Activated CD8-positive, alpha-beta T cell treated with anti-CD3 and anti-CD28 coated beads for 36 hours (primary cell): ENCODE measurements around the gene NAP1L1. TPM values are rescaled to one million over a fixed set of nuclear protein-coding genes. Genes with fewer than 3 reads are reported as not detected.
A peak's percentile ranks its signal among the peaks of the same experiment; 100 is the strongest.

Experiments used
- ATAC-seq: fragments of 200-7000 bp; cut with Tn5 transposase; one replicate; pipeline ENCODE4 v1.10.0; 2021; ENCODE audit warnings: mild to moderate bottlenecking, moderate library complexity
- CTCF ChIA-PET: fragments of 350-600 bp; sonication (Branson Sonifier 250); formaldehyde crosslinking; loops from one replicate; lab custom pipeline; 2021; ENCODE audit warnings: antibody characterized with exemption; lab: Charles Lee
- POLR2A ChIA-PET: fragments of 350-600 bp; sonication (Branson Sonifier 250); formaldehyde crosslinking; loops from one replicate; lab custom pipeline; 2021; ENCODE audit warnings: antibody characterized with exemption; lab: Charles Lee
- DNase-seq: peaks from one replicate; pipeline ENCODE4 v3.0.0-alpha.2; 2020
- H3K27ac Mint-ChIP-seq: one replicate; pipeline ENCODE4 v1.8.0; 2021; ENCODE audit warnings: mild to moderate bottlenecking, mixed read lengths
- H3K27me3 Mint-ChIP-seq: one replicate; pipeline ENCODE4 v1.8.0; 2021; ENCODE audit warnings: mixed read lengths
- H3K36me3 Mint-ChIP-seq: one replicate; pipeline ENCODE4 v1.8.0; 2021; ENCODE audit warnings: low read depth, mixed read lengths
- H3K4me1 Mint-ChIP-seq: one replicate; pipeline ENCODE4 v1.8.0; 2021; ENCODE audit warnings: low read depth, mixed read lengths
- H3K4me3 Mint-ChIP-seq: one replicate; pipeline ENCODE4 v1.8.0; 2021; ENCODE audit warnings: mild to moderate bottlenecking, moderate library complexity, mixed read lengths
- H3K9me3 Mint-ChIP-seq: one replicate; pipeline ENCODE4 v1.8.0; 2021; ENCODE audit warnings: mixed read lengths
- intact Hi-C: fragments of 100-400 bp; cut with micrococcal nuclease; formaldehyde crosslinking; loops from one replicate; pipeline ENCODE4 v1.10.0; 2022
- total RNA-seq, 2 experiments: library from RNA; stranded (reverse); gene quantifications; one replicate each; pipeline ENCODE4 v1.2.3, GENCODE V29; 2021
- TF ChIP-seq, protein P1 (sequence below): fragments of 200-600 bp; IDR thresholded peaks from one replicate; pipeline ENCODE4 v1.8.0; 2022; ENCODE audit warnings: antibody characterized with exemption, mild to moderate bottlenecking

Gene NAP1L1
- total RNA-seq, 2 experiments from 2014 or later = 1,090 to 1,104 TPM

- Mint-ChIP-seq H3K4me1 (peaks cover 45% of the 10 kb centered on the region), H3K36me3 (peaks cover 55% of the 10 kb centered on the region), H3K27ac (peak overlapping the region; percentile 98), H3K4me3 (peak overlapping the region; percentile 97), H3K9me3 (no peaks in the 10 kb centered on the region), H3K27me3 (no peaks in the 10 kb centered on the region)
- ChIA-PET POLR2A (interaction anchor here (1.3 to 6.0 kb wide), 8 partner anchors 9 to 118 kb away, joined by 4 to 75 read pairs (median 28); no protein-coding TSS in a partner anchor), CTCF (interaction anchor here (0.9 to 6.0 kb wide), 8 partner anchors 10 to 546 kb away, joined by 3 to 28 read pairs (median 14); no protein-coding TSS in a partner anchor)
- DNase-seq (peak; percentile 43), ATAC-seq (no peak)
- intact Hi-C loops = loop anchor here (2.0 to 10.0 kb wide), 5 partner anchors 51 to 695 kb away; partner anchors contain the start of genes CAPS2 and GLIPR1L1
- TF ChIP-seq, protein P1, sequence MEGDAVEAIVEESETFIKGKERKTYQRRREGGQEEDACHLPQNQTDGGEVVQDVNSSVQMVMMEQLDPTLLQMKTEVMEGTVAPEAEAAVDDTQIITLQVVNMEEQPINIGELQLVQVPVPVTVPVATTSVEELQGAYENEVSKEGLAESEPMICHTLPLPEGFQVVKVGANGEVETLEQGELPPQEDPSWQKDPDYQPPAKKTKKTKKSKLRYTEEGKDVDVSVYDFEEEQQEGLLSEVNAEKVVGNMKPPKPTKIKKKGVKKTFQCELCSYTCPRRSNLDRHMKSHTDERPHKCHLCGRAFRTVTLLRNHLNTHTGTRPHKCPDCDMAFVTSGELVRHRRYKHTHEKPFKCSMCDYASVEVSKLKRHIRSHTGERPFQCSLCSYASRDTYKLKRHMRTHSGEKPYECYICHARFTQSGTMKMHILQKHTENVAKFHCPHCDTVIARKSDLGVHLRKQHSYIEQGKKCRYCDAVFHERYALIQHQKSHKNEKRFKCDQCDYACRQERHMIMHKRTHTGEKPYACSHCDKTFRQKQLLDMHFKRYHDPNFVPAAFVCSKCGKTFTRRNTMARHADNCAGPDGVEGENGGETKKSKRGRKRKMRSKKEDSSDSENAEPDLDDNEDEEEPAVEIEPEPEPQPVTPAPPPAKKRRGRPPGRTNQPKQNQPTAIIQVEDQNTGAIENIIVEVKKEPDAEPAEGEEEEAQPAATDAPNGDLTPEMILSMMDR = no peak
These were observed 54.5 kb downstream of the NAP1L1 start for GRCh38 chr12:76029982-76030340.

DNA sequence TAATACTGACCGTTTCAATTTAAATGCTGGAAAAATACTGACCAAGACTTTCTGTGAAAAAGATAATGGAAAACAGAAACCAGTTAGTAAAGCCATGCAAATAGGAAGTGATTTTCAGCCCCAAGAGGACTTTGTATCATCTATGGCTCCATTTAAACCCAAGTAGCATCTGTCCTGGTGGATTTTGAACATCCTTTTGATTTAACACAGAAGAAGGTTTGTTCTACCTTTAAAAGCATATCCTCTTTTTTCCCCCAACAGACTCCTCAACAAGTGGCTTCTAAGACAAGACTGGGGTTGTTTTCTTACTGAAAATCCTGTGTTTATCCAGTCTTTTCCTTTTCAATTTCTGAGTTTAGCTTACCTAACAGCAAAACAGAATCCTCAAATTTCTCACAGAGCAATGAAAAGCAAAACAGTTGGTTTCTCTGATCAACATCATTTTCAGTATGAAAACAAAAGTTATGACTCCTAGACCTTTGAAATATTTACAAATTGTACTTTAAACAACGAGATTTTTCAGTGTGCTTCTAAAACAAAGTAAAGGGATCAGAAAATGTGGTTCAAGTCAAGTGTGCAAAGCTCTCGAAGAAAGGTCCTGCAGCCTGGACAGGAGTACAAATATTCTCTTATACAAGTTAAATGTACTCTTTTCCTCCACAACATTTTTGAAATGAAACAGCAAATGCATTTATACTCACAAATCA is 55.8 kb downstream of the NAP1L1 start:
- CTCF ChIA-PET = interaction anchor here (0.7 to 6.0 kb wide), 5 partner anchors 8 to 212 kb away, joined by 3 to 28 read pairs (median 4); no protein-coding TSS in a partner anchor
- H3K27ac Mint-ChIP-seq = peak overlapping the region; percentile 98
- H3K36me3 Mint-ChIP-seq = peaks cover 55% of the 10 kb centered on the region
- DNase-seq = no peak
- H3K9me3 Mint-ChIP-seq = no peaks in the 10 kb centered on the region
- TF ChIP-seq, protein P1 = no peak
- peaks cover 49% of the 10 kb centered on the region for H3K4me1 Mint-ChIP-seq
- POLR2A ChIA-PET = interaction anchor here (1.1 to 6.0 kb wide), 2 partner anchors 8 to 95 kb away, joined by 6 to 33 read pairs; no protein-coding TSS in a partner anchor
- intact Hi-C loops = no loop called here
- H3K4me3 Mint-ChIP-seq = peak overlapping the region; percentile 97
- ATAC-seq = no peak
- H3K27me3 Mint-ChIP-seq = no peaks in the 10 kb centered on the region

DNA sequence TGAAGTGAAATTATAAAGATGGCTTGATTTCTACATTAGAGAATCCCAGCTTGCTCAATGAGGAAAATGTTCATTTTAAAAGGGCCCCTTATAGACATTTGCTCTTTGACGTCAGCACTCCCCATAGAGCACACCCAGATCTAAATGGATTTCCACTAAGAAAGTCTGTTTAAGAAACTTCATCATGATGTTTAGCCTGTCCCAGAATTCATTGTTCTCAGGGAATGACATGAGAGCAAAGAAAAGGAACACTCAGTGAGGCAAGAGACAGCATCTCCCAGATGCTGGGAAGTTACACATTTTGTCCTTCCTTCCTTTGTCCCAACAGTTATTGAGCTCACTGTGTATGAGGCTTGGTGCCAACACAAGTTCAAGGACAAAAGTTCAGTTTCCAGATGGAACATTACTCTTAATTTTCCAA is 57.8 kb downstream of the NAP1L1 start:
- ChIA-PET CTCF (interaction anchor here (1.4 to 1.6 kb wide), 2 partner anchors 10 to 89 kb away, joined by 3 to 6 read pairs; no protein-coding TSS in a partner anchor), POLR2A (interaction anchor here (1.4 kb wide), 1 partner anchor 46 kb away, joined by 4 read pairs; no protein-coding TSS in a partner anchor)
- Mint-ChIP-seq H3K9me3 (no peaks in the 10 kb centered on the region), H3K36me3 (peaks cover 53% of the 10 kb centered on the region), H3K4me1 (peaks cover 41% of the 10 kb centered on the region), H3K27me3 (no peaks in the 10 kb centered on the region), H3K27ac (peak overlapping the region; percentile 75), H3K4me3 (peak overlapping the region; percentile 63)
- TF ChIP-seq, protein P1 = no peak
- intact Hi-C loops = no loop called here
- DNase-seq (no peak), ATAC-seq (no peak)

DNA sequence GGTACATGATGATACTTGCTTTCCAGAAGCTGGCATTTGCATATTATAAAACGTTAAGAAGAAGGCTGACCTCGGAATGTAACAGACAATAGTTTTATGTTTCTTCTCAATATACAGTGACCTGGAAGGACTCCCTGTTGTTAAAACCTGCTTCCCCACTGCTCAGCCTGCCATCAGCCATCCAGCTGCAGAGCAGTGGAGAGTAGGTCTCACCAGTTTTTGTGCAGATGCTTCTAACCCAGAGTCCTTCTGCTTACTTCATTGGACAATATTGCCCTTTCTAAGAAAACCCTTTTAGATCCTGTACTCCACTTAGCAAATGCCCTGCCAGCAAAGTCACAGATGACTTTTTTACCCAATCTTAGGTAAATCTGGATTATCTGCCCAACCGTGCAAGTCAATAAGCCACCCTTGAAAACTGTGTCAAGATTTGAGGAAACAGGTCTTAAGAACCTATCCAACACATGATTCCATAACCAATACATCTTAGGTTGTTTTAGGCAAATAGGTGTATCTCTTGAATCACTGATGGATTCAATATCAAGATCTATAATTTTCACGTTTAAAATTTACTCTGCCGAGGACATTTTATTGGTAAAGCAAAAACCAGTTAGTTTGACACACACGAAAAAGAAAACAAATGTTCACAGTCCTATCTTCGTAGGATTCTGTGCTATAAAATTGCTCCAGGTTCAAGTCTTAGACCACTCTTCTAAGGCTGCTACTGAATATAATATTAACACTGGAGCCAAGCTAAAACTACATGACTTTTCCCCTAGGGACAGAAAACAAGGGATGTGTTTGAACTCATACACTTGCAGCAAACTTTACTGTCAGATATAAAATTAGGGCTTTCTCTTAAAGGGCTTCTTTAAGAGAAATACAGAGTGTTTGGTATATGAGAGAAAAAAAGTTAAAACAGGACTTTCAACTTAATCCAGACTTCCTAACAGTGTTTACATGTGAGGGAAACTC is 58.6 kb downstream of the NAP1L1 start:
- intact Hi-C loops = no loop called here
- no peak for ATAC-seq
- Mint-ChIP-seq H3K9me3 (no peaks in the 10 kb centered on the region), H3K36me3 (peaks cover 51% of the 10 kb centered on the region), H3K4me1 (peaks cover 48% of the 10 kb centered on the region), H3K27ac (peak overlapping the region; percentile 36), H3K4me3 (no peak overlapping the region), H3K27me3 (no peaks in the 10 kb centered on the region)
- TF ChIP-seq, protein P1 = no peak
- ChIA-PET POLR2A (interaction anchor here (1.1 to 1.6 kb wide), 4 partner anchors 45 to 113 kb away, joined by 4 read pairs; no protein-coding TSS in a partner anchor), CTCF (interaction anchor here (1.6 kb wide), 1 partner anchor 11 kb away, joined by 6 read pairs; no protein-coding TSS in a partner anchor)
- no peak for DNase-seq
